Nephron (organoid): ENCODE data around the gene PSORS1C2.

Experiments
- H3K27ac Mint-ChIP-seq, 3 experiments: 2 replicates each; pipeline ENCODE4 v1.8.0; 2020; ENCODE audit warnings: mixed read lengths in 3 of 3, mild to moderate bottlenecking in 2 of 3, moderate library complexity in 1 of 3
- H3K27me3 Mint-ChIP-seq: 2 replicates; pipeline ENCODE4 v1.8.0; 2021; ENCODE audit warnings: low read depth, mild to moderate bottlenecking, moderate library complexity, mixed read lengths
- H3K36me3 Mint-ChIP-seq: 2 replicates; pipeline ENCODE4 v1.8.0; 2020; ENCODE audit warnings: low read depth, mixed read lengths
- H3K4me1 Mint-ChIP-seq: 2 replicates; pipeline ENCODE4 v1.8.0; 2020; ENCODE audit warnings: mixed read lengths
- H3K4me3 Mint-ChIP-seq, 3 experiments: 2 replicates each; pipeline ENCODE4 v1.8.0; 2020; ENCODE audit warnings: mild to moderate bottlenecking in 3 of 3, mixed read lengths in 3 of 3, moderate library complexity in 2 of 3
- H3K9me3 Mint-ChIP-seq: 2 replicates; pipeline ENCODE4 v1.8.0; 2020; ENCODE audit warnings: mixed read lengths
- TF ChIP-seq, protein P1 (sequence below), 3 experiments: fragments of 200-600 bp; sonication (generic); IDR thresholded peaks; one replicate each; pipeline ENCODE4 v1.5.0; 2021; ENCODE audit warnings: antibody characterized with exemption in 3 of 3; ENCODE audit not compliant: unreplicated experiment in 3 of 3

PSORS1C2 gene

DNA sequence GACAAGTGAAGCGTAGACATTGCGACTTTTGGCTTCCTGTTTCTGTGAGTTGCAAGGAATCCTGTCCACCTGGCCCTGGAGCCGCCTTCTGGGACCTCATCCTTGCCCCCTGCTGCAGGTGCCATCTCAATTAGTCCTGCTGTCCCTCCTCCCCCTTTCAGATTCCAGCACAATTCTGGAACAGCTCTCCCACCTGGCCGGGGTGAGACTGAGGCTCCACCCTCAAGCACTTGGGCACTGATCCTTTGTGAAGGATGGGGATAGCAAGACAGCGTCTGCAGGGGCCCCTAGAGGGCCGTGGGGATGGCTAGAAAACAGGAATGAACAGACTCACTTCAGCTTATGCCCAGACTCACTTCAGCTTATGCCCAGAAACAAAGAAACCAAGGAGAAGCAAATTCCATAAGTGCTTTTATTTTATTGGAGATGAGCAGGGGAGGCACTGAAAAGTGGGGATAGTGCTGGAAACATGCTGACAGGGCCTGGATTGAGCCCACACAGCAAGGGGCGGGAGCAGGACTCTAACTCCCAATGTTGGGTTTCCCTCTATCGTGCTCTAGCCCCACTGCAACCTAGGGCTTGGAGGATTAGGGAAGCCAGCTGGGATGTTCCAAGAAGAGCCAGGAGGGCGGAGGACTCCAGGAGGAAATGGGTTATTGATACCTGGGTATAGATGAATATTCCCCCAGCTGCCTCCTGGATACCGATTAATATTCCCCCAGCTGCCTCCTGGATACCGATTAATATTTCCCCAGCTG is 27.9 kb downstream of the PSORS1C2 start:
- Mint-ChIP-seq H3K9me3 (no peaks in the 10 kb centered on the region), H3K27me3 (peaks cover 59% of the 10 kb centered on the region), H3K27ac (peak overlapping the region in 1 of 3 experiments; percentile 52)

GRCh38 chr6:31107052-31107451 is 31.8 kb downstream of the PSORS1C2 start:
- Mint-ChIP-seq H3K36me3 (no peaks in the 10 kb centered on the region), H3K27me3 (peaks cover 47% of the 10 kb centered on the region), H3K27ac (no peak overlapping the region), H3K9me3 (no peaks in the 10 kb centered on the region), H3K4me1 (no peaks in the 10 kb centered on the region), H3K4me3 (no peak overlapping the region)
- TF ChIP-seq, protein P1, sequence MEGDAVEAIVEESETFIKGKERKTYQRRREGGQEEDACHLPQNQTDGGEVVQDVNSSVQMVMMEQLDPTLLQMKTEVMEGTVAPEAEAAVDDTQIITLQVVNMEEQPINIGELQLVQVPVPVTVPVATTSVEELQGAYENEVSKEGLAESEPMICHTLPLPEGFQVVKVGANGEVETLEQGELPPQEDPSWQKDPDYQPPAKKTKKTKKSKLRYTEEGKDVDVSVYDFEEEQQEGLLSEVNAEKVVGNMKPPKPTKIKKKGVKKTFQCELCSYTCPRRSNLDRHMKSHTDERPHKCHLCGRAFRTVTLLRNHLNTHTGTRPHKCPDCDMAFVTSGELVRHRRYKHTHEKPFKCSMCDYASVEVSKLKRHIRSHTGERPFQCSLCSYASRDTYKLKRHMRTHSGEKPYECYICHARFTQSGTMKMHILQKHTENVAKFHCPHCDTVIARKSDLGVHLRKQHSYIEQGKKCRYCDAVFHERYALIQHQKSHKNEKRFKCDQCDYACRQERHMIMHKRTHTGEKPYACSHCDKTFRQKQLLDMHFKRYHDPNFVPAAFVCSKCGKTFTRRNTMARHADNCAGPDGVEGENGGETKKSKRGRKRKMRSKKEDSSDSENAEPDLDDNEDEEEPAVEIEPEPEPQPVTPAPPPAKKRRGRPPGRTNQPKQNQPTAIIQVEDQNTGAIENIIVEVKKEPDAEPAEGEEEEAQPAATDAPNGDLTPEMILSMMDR (IDR thresholded peaks at IDR 0.05; ENCODE audit: unreplicated experiment in 3 of 3) = no peak

More for the DNA sequence above, 27.9 kb downstream of the PSORS1C2 start:
- Mint-ChIP-seq H3K36me3 (no peaks in the 10 kb centered on the region), H3K4me3 (no peak overlapping the region), H3K4me1 (peaks cover 37% of the 10 kb centered on the region)
- TF ChIP-seq, protein P1 (IDR thresholded peaks at IDR 0.05; ENCODE audit: unreplicated experiment in 3 of 3) = no peak

DNA sequence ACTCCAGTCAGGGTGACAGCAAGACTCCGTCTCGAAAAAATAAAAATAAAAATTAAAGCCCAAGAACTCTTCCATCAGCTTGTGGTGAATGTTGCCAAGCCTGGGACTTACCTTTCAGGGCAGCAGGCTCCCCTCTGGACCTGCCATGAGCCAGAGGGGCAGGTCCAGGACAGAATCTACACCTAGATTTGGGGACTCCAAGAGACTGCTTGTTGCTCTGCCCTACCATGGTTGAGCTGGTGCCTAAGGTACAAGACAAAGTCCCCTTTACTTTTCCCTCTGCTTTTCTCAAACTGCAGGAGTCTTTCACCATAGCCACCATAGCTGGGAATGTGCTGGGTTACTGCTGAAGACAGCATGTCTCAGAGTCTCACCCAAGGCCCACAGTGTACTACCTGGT is 35.7 kb downstream of the PSORS1C2 start:
- TF ChIP-seq, protein P1 (IDR thresholded peaks at IDR 0.05; ENCODE audit: unreplicated experiment in 3 of 3) = no peak
- Mint-ChIP-seq H3K4me1 (no peaks in the 10 kb centered on the region), H3K36me3 (no peaks in the 10 kb centered on the region), H3K4me3 (no peak overlapping the region), H3K9me3 (no peaks in the 10 kb centered on the region), H3K27ac (no peak overlapping the region), H3K27me3 (peaks cover 18% of the 10 kb centered on the region)

GRCh38 chr6:31098449-31098938 is 40.4 kb downstream of the PSORS1C2 start:
- H3K36me3 Mint-ChIP-seq = no peaks in the 10 kb centered on the region
- no peaks in the 10 kb centered on the region for H3K4me1 Mint-ChIP-seq
- H3K27me3 Mint-ChIP-seq = peaks cover 4% of the 10 kb centered on the region
- H3K4me3 Mint-ChIP-seq = no peak overlapping the region
- H3K9me3 Mint-ChIP-seq = no peaks in the 10 kb centered on the region
- TF ChIP-seq, protein P1 (IDR thresholded peaks at IDR 0.05; ENCODE audit: unreplicated experiment in 3 of 3) = no peak
- no peak overlapping the region for H3K27ac Mint-ChIP-seq

DNA sequence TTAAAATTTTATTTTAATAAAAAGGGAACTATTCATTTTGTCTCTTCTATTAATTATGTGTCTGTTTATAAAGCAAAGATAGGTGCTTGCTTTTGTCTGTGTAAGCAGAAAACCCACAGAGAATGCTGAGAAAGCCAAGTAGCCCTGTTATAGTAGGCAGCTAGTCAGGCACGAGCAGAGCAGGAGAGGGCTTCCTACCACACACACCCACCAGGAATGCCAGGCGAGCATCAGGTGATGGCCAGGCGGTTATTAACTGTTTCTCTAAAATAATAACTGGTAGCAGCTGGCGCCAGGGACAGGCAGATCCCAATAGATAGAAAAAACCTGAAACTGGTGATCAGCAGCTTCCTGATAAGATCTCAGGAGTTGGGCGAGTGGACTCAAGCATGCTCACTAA is 42.2 kb downstream of the PSORS1C2 start:
- H3K27ac Mint-ChIP-seq = peak overlapping the region in 1 of 3 experiments; percentile 34
- no peaks in the 10 kb centered on the region for H3K4me1 Mint-ChIP-seq
- no peak overlapping the region for H3K4me3 Mint-ChIP-seq
- H3K27me3 Mint-ChIP-seq = peaks cover 4% of the 10 kb centered on the region
- TF ChIP-seq, protein P1 (IDR thresholded peaks at IDR 0.05; ENCODE audit: unreplicated experiment in 3 of 3) = no peak
- H3K36me3 Mint-ChIP-seq = no peaks in the 10 kb centered on the region
- no peaks in the 10 kb centered on the region for H3K9me3 Mint-ChIP-seq

DNA sequence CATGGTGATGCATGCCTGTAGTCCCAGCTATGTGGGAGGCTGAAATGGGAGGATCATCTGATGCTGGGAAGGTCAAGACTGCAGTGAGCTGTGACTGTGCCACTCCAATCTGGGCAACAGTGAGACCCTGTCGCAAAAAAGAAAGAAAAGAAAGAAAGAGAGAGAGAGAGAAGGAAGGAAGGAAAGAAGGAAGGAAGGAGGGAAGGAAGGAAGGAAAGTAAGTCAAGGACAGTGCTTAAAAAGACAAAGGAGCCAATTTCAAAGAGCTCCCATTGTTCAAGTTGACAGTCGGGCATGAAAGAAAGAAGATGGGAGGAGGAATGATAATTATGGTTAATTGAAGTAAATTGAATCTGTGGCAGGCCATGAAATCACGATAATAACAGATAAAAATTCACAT is 42.7 kb downstream of the PSORS1C2 start:
- Mint-ChIP-seq H3K27me3 (peaks cover 4% of the 10 kb centered on the region), H3K27ac (no peak overlapping the region), H3K36me3 (no peaks in the 10 kb centered on the region), H3K9me3 (no peaks in the 10 kb centered on the region), H3K4me1 (no peaks in the 10 kb centered on the region), H3K4me3 (no peak overlapping the region)
- TF ChIP-seq, protein P1 (IDR thresholded peaks at IDR 0.05; ENCODE audit: unreplicated experiment in 3 of 3) = no peak
